HG03066 (cell line): Measurements from ENCODE around the gene PCCA.
"Not testable (repeated sequence)": the region's sequence is repeated elsewhere in the genome, so short reads cannot be mapped to it uniquely, and the experiment has no call there.

Experiments
- ATAC-seq: cut with Tn5 transposase; IDR thresholded peaks from one replicate; pipeline ENCODE4 v1.9.1; 2021; ENCODE audit warnings: low read depth; ENCODE audit not compliant: unreplicated experiment

The PCCA gene, protein sequence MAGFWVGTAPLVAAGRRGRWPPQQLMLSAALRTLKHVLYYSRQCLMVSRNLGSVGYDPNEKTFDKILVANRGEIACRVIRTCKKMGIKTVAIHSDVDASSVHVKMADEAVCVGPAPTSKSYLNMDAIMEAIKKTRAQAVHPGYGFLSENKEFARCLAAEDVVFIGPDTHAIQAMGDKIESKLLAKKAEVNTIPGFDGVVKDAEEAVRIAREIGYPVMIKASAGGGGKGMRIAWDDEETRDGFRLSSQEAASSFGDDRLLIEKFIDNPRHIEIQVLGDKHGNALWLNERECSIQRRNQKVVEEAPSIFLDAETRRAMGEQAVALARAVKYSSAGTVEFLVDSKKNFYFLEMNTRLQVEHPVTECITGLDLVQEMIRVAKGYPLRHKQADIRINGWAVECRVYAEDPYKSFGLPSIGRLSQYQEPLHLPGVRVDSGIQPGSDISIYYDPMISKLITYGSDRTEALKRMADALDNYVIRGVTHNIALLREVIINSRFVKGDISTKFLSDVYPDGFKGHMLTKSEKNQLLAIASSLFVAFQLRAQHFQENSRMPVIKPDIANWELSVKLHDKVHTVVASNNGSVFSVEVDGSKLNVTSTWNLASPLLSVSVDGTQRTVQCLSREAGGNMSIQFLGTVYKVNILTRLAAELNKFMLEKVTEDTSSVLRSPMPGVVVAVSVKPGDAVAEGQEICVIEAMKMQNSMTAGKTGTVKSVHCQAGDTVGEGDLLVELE

DNA sequence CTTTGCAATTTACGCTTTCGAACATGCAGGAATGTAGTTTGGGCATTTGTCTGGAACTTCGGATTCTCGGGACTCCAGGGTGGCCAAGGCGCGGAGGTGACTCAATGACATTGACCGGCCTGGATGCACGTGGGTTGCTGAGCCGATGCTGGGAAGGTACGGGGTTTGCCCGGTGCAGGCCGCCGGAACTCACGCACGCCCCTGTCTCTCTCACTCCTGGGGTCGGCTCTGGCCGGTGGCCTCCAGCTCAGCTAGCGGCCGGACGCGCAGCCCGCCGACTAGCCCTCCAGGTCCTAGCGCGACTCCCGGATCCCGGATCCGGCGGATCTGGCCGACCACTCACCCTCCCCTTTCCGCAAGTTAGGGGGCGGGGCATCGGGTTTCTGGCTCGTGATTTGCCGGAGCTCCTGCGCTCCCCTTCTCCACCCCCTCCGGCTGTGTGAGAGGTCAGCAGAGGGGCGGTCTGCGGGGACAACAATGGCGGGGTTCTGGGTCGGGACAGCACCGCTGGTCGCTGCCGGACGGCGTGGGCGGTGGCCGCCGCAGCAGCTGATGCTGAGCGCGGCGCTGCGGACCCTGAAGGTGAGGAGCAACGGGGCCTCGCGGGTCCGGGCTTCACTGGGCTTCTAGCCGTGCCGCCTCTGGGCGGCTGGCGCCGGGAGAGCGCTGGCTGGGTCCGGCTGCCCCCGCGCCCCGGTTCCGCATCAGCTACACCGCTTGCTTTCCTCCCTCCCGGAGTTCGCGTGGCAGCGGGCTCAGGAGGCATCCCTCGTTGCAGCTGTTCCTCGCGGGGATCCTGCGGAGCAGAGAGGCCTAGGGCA is at the start of gene PCCA:
TSS of gene PCCA (plus strand) at position 450 of the 821 bp plus-strand sequence. CDS start at position 478, 28 bp downstream.
- peak; percentile 94 for ATAC-seq

DNA sequence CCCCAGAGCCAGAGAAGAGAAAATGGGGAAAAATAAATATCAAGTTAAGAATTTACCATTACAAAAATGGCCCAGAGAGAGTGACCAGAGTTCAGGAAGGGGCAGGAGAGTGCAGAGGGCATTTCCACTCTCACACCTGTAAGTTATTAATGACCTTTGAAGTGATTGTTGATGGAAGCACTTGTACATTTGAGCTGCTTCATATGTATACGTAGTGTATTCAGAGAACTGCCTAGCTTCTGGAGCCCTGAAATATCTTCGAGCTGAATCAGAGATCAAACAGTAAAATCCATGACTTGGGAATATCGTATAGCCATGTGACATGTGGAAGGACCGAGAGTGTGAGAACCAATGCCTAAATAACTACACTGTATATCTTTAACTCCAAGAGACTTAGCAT is 49.2 kb upstream of the PCCA start:
- no peak for ATAC-seq

DNA sequence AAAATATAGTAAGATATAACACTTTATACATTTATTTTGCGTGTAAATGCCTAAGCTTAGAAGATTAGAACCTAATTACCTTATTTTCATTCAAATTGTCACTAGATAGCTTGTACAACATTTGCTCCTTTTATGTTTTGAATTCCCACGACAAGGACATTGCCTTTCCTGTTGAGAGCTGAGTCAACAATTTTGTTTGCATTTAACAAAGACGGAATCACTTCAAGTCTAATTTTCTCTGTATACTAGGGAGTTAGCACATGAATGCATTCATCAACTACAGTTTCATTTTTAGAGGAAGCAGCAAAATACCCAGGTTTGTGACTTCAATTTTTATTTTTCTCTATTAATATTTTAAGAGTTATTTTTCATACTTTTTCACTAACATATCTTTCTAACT is 48.7 kb upstream of the PCCA start:
- ATAC-seq, result no peak

DNA sequence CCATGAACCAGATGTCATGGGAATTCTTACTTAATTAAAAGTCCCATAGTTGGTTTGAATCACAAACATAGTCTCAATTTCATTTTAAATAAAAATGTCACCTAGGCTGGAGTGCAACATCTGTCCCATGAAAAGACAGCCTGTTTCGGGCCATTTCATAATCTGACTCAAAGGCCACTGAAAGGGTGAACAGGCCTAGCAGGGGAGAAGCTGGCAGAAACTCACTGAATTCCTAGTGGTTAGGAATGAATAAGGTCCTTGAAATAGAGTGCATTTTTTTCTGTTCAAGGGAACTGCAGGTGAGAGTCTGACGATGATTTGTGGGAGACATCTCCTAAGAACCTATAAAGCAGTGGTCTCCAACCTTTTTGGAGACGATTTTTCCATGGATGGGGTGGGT is 44.0 kb upstream of the PCCA start:
- no peak for ATAC-seq

DNA sequence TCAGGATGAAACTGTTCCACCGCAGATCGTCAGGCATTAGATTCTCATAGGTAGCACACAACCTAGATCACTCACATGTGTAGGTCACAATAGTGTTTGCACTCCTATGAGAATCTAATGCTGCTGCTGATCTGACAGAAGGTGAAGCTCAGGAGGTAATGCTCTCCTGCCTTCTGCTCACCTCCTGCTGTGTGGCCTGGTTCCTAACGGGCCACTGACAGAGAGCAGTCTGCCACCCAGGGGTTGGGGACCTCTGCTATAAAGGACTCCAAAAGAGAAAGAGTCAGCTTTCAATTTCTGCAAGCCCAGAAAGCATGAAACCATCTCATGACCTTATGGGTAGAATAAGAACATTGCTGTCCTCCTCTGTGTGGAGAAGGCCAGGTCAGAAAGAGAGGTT is 43.5 kb upstream of the PCCA start:
- ATAC-seq, result no peak

DNA sequence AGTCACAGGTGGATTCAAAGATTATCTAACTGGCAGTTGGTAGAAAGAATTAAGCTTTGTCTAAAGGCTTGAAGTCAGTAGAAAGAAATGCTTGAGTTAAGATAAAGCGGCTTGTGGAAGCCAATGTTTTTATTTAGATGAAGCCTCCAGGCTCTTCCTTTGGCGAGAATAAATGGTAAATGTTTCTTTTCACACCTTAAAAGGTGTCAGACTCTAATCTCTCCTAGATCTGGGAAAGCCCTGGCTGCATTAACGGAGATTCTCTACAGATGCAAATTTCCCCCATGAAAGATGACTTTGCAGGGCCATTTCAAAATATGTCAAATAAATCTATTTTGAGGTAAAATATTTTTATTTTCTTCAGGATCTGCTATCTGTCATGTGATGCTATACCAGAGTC is 37.8 kb upstream of the PCCA start:
- no peak for ATAC-seq

DNA sequence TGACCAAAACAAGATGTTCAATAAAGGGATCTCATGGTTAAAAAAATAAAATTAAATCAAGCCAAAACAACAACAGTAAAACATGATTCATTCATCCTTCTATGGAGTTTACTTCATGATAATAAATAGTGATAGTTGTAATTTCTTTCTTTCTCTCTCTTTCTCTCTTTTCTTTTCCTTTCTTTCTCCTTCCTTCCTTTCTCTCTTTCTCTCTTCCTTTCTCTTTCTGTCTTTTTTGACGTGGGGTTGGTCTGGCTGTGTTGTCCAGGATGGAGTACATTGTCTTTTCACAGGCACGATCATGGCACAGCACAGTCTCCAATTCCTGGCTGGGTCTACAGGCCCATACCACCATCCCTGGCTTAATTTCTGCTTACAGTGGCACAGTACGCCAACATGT is 29.1 kb upstream of the PCCA start:
- no peak for ATAC-seq

DNA sequence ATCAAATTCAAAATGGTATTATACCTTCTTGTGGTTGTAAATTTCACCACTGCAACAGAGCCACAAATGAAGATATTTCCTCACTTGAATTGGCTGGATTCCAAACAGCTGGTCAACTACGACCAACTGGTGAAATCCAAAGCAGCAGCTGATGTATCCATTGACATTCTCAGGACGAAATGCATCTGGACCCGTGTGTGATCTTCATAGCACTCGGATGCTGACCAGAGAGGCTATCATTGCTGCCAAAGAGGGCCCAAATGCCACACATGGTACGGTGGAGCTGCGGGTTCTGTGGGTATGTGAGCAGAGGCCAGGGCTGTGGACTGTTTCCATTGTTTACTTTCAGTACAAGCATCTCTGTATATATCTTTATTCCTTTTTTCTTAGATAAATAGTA is 25.6 kb upstream of the PCCA start:
- ATAC-seq, result no peak

DNA sequence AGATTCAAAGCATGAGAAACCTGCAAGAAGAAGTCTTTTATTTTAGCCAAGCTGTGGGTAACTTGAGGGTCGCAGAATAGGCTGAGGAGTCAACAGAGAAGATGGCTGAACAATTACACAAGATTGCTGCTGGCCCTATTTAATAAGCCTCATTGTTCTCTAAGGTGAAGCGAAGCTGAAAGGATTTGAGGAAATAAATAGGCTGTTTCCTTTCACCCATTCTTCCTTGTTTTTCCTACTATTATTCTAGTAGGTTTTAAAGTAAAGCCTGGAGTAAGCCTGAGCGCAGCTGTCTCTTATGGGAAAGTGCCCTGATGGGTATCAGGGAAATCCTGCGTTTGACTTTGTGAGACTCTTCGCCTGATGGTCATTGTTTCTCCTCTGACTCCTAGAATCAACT is 25.0 kb upstream of the PCCA start:
- no peak for ATAC-seq

DNA sequence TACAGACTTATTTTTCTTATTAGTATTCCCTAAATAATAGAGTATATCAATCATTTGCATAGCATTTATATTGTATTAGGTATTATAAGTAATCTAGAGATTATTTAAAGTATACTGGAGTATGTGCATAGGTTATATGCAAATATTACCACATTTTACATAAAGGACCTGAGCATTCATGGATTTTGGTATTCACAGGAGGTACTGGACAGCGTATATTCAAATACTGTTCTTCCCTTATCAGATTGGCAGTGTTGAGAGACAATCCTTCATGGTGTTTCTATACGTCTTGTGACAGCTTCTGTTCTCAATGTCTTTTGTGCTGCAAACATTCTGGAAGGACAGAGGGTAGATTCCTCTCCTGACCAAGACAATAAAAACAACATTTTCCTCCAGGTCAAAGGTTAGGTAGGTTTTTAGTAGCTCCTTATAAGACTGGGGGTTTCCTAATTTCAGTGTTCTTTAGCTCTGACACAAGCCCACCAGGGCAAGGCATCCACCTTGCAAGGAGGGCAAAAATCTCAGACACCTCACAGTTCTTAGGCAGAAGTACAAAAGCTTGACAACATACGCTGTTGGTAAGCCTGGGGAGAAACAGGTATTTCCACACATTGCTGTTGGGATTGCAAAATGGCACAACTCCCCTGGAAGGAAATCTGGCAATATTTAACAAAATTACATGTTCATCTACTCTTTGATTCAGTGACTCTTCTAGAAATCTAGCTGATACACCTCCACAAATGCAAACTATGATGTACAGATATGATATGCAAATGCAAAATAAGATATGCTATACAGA is 20.6 kb upstream of the PCCA start:
- no peak for ATAC-seq

DNA sequence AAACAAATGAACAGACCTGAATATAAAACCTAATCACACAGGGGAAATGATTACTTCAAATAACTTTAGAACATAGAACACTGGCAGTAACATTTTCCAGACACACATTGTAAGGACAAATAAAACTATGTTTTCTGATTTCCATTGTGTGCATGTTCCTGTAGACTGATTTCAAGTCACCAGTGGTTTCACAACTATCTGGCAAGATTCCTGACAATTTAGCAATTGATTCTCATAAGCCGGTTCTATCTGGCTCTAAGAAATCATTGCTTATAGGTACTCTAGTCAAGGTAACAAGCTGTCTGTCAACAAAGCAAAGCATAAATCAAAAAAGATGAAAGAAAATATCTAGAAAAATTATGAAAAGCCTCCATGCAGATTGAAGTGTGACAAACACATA is 19.6 kb upstream of the PCCA start:
- no peak for ATAC-seq

DNA sequence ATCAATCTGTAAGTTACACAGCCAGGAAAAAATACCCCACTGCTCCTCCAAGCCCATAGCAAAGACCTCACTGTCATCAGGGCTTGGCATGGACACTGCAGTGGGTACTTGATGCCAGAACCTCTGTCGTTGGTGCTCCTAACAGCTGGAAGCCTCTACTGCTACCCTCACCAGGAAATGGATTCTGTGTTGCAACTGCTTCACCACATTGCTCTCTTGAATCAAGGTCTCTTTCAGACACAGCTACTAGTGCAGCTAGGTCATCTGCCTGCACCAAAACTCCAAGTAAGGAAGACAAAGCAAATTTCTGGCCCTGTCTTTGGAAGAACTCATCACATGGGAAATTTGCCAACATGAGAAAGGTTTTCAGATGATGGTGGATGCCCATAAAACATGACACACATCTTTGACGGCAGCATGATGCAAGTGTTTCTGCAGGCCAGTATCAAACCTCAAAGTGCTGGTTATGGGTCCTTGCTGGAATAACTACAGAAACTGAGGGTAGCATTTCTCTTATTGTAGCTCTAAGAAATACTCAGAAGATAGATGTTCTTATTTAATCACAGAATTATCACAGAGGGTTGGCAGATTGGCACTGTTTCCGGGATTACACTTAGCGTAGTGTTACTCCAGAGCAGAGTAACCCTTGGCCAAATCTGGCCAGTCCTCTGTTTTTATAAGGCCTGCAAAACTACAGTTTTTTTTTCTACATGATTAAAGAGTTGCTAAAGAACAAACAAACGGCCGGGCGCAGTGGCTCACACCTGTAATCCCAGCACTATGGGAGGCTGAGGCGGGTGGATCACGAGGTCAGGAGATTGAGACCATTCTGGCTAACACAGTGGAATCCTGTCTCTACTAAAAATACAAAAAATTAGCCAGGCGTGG is 12.9 kb upstream of the PCCA start:
- no peak for ATAC-seq

DNA sequence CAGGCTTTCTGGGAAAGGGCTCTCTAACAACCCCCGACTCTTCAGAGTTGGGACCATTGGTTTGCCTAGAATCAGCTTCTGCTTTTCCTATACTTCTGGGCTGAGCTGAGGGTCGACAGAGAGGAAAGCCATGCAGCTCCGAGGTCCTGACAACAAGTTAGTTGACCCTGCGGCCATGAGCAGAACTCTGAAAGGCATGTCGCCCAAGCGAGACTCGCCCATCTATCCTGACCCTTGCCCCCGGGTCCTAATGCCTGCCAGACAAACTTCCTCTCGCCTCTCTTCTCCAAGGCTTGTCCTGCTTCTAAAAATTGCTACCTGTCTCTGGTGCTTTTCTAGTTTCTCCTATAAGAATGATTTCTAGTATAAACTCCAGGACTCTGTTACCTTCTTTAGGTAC is 9.9 kb upstream of the PCCA start:
- ATAC-seq, result not testable (repeated sequence)

DNA sequence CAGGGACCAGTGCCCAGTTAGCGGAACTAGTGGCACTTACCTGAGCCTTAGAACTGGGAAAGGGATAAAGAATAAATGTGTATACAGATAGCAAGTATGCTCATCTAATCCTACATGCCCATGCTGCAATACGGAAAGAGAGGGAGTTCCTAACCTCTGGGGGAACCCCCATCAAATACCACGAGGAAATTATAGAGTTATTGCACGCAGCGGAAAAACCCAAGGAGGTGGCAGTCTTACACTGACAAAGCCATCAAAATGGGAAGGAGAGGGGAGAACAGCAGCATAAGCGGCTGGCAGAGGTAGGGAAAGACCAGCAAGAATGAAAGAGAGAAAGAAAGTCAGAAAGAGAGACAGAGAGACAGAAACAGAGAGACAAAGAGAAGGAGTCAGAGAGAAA is 5.5 kb upstream of the PCCA start:
- ATAC-seq, result not testable (repeated sequence)

DNA sequence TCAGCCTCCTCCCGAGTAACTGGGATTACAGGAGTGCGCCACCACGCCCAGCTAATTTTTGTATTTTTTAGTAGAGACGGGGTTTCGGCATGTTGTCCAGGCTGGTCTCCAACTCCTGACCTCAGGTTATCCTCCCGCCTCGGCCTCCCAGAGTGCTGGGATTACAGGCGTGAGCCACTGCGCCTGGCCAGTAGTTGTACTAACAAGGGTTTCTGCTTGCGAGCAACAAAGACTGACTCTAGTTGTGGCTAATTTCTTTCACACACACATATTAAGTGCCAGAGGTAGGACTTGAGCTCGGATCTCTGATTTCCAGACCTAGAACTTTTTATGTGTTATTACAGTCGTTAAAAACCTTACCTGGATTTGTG is 635 bp upstream of the PCCA start:
- ATAC-seq, result no peak

DNA sequence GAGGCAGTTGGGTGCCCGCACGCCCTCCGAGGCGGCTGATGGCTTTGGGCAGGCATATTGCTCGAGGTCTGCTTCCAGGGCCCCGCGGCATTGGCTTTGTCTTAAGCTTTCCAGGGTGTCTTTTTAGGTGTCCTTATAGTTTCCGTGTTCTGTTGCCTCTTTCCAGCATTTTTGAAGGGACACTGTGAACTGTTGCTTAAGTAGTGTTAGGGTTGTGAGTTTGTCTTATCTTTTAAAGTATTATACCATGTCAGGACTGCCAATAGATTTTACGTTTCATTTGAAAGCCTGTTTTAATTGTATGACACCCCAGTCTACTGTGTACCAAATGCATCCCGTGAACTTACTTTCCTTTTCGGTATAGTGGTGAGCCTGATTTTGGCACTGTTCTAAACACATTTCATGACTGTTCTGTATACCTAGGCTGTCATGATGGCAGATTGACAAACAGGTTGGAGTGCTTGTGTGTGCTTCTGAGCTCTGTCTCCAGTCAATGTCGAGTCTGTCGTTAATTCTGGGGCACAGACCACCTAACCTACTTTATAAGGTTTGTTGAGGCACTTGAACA is 656 bp downstream of the PCCA start:
- peak; percentile 30 for ATAC-seq

DNA sequence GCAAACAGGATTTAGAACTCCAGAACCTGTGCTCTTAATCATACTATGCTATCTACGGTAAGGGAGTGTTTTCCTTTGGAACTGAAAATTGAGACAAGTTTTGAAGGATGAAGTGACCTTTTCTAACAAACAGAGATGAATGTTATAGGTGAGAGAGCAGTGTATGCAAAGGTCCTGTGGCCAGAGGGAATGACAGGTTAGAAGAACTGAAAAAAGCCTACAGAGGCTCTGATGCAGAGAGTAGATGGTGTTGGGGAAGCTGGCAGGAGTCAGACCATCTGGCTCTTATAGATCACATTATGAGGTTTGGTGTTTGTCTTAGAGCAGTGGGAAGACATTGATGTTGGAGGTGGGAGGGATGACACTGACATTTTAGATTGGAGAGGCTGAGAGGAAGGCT is 2.0 kb downstream of the PCCA start:
- no peak for ATAC-seq

DNA sequence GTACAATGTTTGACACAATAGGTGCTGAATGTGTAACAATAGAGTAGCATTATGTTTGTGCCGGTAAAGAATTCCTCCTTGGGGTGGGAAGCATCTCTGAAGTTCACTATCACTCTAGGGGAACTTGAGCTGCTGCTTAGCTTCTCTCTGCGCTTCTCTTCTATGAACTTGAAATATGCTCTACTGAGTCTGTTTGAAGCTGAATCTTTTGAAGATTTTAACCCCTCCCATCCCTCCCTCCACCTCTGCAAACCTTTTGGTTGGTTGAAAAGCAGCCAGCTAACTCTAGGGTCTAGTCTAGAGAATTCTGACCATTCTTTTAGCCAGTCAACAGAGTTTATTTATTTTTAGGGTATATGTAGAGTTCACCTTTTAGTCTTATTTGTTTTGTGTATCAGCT is 2.5 kb downstream of the PCCA start:
- ATAC-seq, result no peak

DNA sequence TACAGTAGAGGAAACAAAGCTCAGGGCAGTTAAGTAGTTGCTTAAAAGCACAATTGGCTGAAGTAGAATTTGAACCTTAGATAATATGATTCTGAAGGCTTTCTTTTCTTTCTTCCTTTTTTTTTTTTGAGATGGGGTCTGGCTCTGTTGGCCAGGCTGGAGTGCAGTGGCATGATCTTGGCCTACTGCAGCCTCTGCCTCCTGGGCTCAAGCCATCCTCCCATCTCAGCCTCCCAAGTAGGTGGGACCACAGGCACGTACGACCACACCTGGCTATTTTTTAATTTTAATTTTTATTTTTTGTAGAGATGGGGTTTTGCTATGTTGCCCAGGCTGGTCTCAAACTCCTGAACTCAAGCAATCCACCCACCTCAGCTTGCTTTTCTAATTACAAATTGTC is 3.4 kb downstream of the PCCA start:
- ATAC-seq, result not testable (repeated sequence)
